Activated T-helper 17 cell treated with anti-CD3 and anti-CD28 coated beads, Interleukin-2, amount 50 U/mL, for 72 hours (primary cell): ENCODE data around the gene GHR. TPM values are rescaled to one million over a fixed set of nuclear protein-coding genes. Genes with fewer than 3 reads are reported as not detected.
"Not testable (repeated sequence)": the region's sequence is repeated elsewhere in the genome, so short reads cannot be mapped to it uniquely, and the experiment has no call there.

Experiments used
- ATAC-seq: fragments of 150-1000 bp; cut with Tn5 transposase; replicated peaks from 2 replicates; pipeline ENCODE4 v1.10.0; 2021; ENCODE audit warnings: mild to moderate bottlenecking, moderate library complexity
- H3K27ac Mint-ChIP-seq: one replicate; pipeline ENCODE4 v1.8.0; 2022; ENCODE audit warnings: mixed read lengths
- H3K27me3 Mint-ChIP-seq: one replicate; pipeline ENCODE4 v1.8.0; 2022; ENCODE audit warnings: mixed read lengths
- H3K36me3 Mint-ChIP-seq: one replicate; pipeline ENCODE4 v1.8.0; 2022; ENCODE audit warnings: low read depth, mild to moderate bottlenecking, mixed read lengths
- H3K4me1 Mint-ChIP-seq: one replicate; pipeline ENCODE4 v1.8.0; 2022; ENCODE audit warnings: mixed read lengths
- H3K4me3 Mint-ChIP-seq: one replicate; pipeline ENCODE4 v1.8.0; 2022; ENCODE audit warnings: mild to moderate bottlenecking, mixed read lengths
- H3K9me3 Mint-ChIP-seq: one replicate; pipeline ENCODE4 v1.8.0; 2022; ENCODE audit warnings: mixed read lengths
- total RNA-seq, 2 donors: library from RNA; stranded (reverse); gene quantifications; one replicate each; pipeline ENCODE4 v1.2.3, GENCODE V29; 2022

GHR gene
- total RNA-seq, 2 donors from 2014 or later, result not detected

GRCh38 chr5:42553461-42553860, 130.2 kb downstream of the GHR start:
- H3K27me3 Mint-ChIP-seq, result no peaks in the 10 kb centered on the region
- ATAC-seq, result no peak
- no peaks in the 10 kb centered on the region for H3K4me1 Mint-ChIP-seq
- no peaks in the 10 kb centered on the region for H3K9me3 Mint-ChIP-seq
- H3K36me3 Mint-ChIP-seq, result no peaks in the 10 kb centered on the region
- no peak overlapping the region for H3K27ac Mint-ChIP-seq
- no peak overlapping the region for H3K4me3 Mint-ChIP-seq

DNA sequence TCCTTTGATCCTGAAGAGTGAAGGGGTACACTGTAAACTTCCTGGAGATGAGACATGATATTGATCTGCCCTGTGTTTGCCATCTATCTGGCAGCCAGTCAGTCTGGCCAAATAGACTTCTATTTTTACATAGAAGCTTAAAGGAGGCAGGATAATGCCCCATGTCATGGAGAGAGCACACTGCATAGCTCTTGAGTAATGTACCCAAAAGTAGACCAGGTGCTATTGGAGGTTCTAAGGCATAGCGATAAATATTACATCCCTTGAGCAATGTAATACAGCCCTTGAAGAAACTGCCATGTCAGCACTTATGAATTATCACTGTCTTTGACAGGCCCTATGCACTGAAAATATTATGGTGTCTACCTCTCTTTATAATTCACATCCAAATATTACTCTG, 131.8 kb downstream of the GHR start:
- Mint-ChIP-seq H3K27ac (no peak overlapping the region), H3K27me3 (peaks cover 3% of the 10 kb centered on the region), H3K9me3 (no peaks in the 10 kb centered on the region), H3K36me3 (no peaks in the 10 kb centered on the region), H3K4me3 (no peak overlapping the region), H3K4me1 (no peaks in the 10 kb centered on the region)
- ATAC-seq, result no peak

DNA sequence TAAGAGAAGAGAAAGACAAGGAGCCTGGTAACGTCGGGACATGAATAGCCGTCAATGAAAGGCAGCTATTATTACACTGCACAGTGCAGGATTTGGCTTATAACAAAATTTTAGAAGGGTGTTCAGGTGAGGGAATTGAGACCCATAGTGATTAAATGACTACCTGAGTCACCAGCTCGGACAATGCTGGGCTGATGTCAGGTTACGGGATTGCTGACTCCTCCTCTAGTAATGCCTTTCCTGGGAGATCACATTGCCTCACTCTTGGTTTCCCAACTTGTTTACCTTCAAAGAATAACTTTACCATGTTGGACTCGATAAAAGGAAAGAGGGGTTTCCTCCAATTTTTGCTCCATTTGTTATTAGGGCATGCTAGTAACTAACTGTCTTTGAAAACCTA, 132.6 kb downstream of the GHR start:
- no peaks in the 10 kb centered on the region for H3K4me1 Mint-ChIP-seq
- no peak overlapping the region for H3K27ac Mint-ChIP-seq

DNA sequence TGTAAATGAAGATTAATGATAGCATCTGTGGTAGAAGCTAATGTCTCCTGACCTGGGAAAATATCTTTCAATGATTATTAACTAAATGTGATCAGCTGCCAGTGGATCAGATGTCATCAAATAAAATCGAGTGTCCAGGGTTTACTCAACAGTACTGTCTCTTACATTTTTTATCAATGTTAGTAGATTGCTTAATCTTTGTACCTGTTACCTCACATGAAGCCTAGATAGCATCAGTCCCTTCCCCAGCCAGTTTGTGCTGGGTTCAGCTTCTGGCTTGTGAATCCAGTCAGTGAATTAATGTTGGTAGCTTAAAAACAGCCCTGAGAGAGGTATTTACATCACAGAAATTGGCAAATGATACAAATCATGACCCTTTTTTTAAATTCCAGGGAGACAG, 134.4 kb downstream of the GHR start:
- H3K27me3 Mint-ChIP-seq, result peaks cover 8% of the 10 kb centered on the region
- ATAC-seq, result no peak
- no peaks in the 10 kb centered on the region for H3K36me3 Mint-ChIP-seq
- no peak overlapping the region for H3K27ac Mint-ChIP-seq
- no peak overlapping the region for H3K4me3 Mint-ChIP-seq
- no peaks in the 10 kb centered on the region for H3K4me1 Mint-ChIP-seq
- H3K9me3 Mint-ChIP-seq, result no peaks in the 10 kb centered on the region

More for the DNA sequence above, 132.6 kb downstream of the GHR start:
- no peak for ATAC-seq
- Mint-ChIP-seq H3K36me3 (no peaks in the 10 kb centered on the region), H3K9me3 (no peaks in the 10 kb centered on the region), H3K27me3 (peaks cover 7% of the 10 kb centered on the region), H3K4me3 (no peak overlapping the region)

- H3K9me3 Mint-ChIP-seq, result no peaks in the 10 kb centered on the region
- H3K27ac Mint-ChIP-seq, result no peak overlapping the region
- H3K36me3 Mint-ChIP-seq, result no peaks in the 10 kb centered on the region
- H3K4me3 Mint-ChIP-seq, result no peak overlapping the region
- peaks cover 8% of the 10 kb centered on the region for H3K27me3 Mint-ChIP-seq
- no peaks in the 10 kb centered on the region for H3K4me1 Mint-ChIP-seq
- no peak for ATAC-seq
Measured at GRCh38 chr5:42561656-42562055, 138.4 kb downstream of the GHR start.

DNA sequence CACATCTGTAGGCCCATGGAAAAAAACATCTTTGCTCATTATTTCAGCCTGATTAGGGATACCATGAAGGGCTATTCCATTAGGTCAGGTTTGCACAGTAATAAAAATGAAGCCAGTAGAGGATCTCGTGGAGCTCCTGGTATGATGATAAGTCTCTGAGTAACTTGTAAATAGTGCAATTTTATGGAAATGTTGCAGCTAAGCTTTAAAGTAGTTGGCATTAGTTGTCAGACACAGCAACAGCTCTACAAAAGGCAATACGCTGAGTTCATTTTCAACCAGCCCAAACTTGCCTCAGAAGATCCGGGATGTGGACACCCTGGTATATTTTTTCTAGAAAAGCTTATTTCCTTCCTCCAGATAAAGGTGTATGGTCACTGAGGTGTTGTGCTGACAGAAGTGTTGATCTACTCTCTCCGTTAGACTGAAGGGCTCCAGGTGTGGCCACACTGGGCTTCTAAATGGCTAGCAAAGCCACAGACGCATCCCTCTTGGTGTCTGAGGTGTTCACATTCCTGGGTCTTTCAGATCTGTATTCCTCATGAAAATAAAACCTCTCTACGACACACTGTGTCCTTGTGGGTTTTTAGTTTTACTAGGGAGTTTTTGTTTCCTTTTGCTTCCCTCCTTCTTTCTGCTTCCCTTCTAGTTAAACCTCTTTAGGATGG, 141.6 kb downstream of the GHR start:
- Mint-ChIP-seq H3K27ac (no peak overlapping the region), H3K27me3 (peaks cover 5% of the 10 kb centered on the region), H3K4me1 (no peaks in the 10 kb centered on the region), H3K9me3 (no peaks in the 10 kb centered on the region), H3K4me3 (no peak overlapping the region), H3K36me3 (no peaks in the 10 kb centered on the region)
- ATAC-seq, result no peak

GRCh38 chr5:42566652-42567295, 143.5 kb downstream of the GHR start:
- ATAC-seq, result no peak
- no peaks in the 10 kb centered on the region for H3K27me3 Mint-ChIP-seq
- no peaks in the 10 kb centered on the region for H3K9me3 Mint-ChIP-seq
- no peak overlapping the region for H3K27ac Mint-ChIP-seq
- H3K4me3 Mint-ChIP-seq, result no peak overlapping the region
- H3K4me1 Mint-ChIP-seq, result no peaks in the 10 kb centered on the region
- H3K36me3 Mint-ChIP-seq, result no peaks in the 10 kb centered on the region

- H3K27me3 Mint-ChIP-seq, result peaks cover 9% of the 10 kb centered on the region
Measured at GRCh38 chr5:42569325-42569724, 146.1 kb downstream of the GHR start.

DNA sequence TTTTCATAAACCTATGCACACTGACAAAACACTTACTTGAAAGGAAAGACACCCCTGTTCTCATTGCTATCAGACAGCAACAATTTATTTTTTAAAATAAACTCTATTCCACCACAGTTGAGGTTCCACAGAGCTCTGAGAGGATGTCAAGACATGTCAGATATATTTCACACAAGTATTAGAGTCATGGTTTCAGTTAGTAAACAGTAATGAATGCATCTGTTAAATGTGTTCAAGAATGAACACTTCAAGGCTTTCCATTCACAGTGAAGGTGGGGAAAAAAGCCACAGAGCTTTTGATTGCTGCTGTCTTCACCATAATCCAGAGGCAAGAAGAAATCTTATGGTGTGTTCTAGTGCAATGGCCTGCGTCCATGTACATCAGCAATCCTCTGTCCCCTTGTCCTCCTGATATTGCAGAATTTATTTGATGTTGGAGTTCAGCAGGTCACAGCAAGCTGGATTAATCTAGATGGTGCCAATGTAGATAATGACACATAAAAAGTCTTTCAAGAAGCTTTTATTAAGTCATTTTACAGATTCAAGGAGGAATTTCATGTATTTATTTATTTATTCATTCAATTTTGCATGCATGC, 146.8 kb downstream of the GHR start:
- H3K27me3 Mint-ChIP-seq, result peaks cover 12% of the 10 kb centered on the region
- H3K4me1 Mint-ChIP-seq, result no peaks in the 10 kb centered on the region
- H3K9me3 Mint-ChIP-seq, result no peaks in the 10 kb centered on the region

More at GRCh38 chr5:42569325-42569724, 146.1 kb downstream of the GHR start:
- ATAC-seq, result no peak
- no peak overlapping the region for H3K27ac Mint-ChIP-seq
- H3K36me3 Mint-ChIP-seq, result no peaks in the 10 kb centered on the region
- H3K4me3 Mint-ChIP-seq, result no peak overlapping the region
- no peaks in the 10 kb centered on the region for H3K4me1 Mint-ChIP-seq
- no peaks in the 10 kb centered on the region for H3K9me3 Mint-ChIP-seq

DNA sequence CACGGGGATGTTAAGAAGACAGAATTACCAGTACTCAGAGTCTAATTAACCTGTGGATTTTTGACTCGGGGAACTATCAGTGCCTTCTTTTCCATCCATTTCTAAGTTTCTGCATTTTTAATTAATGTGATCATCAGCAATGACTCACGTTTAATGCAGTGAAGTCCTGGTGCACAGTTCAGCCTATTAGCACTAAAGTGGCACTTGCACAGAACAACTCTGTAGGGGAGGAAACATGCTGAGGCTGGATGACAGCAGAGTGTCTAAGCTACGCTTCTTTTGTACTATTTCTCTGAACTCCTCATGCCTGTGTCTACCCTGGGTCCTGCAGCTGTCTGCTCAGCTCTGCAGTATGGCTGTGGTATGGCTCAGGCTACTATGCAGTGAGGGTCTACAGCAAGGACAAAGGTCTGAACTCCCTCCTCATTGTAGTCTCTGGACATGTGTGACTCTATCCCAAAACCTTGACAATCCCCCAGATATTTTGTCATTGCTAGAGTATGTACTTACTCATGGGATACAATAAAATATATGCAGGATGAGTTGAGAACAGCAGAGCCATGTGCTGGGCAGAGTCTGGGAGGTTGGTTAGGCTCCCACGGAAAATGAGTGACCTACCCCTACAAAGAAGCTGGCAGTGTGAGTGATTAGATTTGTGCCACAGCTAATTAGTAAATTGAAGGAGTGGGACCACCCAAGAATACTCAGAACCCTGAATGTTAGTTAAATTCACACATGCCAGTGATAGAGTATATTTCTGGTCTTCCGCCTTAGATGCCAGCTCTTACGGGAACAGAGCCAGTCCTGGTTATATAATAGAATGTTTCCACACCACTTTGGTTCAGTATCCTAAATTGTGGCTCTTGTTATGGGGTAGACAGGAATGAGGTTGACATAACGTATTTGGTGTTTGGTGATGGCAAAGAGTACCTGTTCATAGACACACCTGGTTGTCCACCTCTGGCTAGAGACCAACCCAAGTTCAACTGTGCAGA, 148.0 kb downstream of the GHR start:
- Mint-ChIP-seq H3K27ac (no peak overlapping the region), H3K9me3 (no peaks in the 10 kb centered on the region), H3K4me3 (no peak overlapping the region), H3K27me3 (peaks cover 16% of the 10 kb centered on the region), H3K36me3 (no peaks in the 10 kb centered on the region), H3K4me1 (no peaks in the 10 kb centered on the region)
- no peak for ATAC-seq

More for the DNA sequence above, 146.8 kb downstream of the GHR start:
- no peak overlapping the region for H3K27ac Mint-ChIP-seq
- no peaks in the 10 kb centered on the region for H3K36me3 Mint-ChIP-seq
- no peak overlapping the region for H3K4me3 Mint-ChIP-seq
- no peak for ATAC-seq

GRCh38 chr5:42572313-42572712, 149.1 kb downstream of the GHR start:
- no peak overlapping the region for H3K27ac Mint-ChIP-seq
- no peaks in the 10 kb centered on the region for H3K4me1 Mint-ChIP-seq
- H3K27me3 Mint-ChIP-seq, result peaks cover 16% of the 10 kb centered on the region
- no peak overlapping the region for H3K4me3 Mint-ChIP-seq
- no peaks in the 10 kb centered on the region for H3K9me3 Mint-ChIP-seq
- H3K36me3 Mint-ChIP-seq, result no peaks in the 10 kb centered on the region
- no peak for ATAC-seq

DNA sequence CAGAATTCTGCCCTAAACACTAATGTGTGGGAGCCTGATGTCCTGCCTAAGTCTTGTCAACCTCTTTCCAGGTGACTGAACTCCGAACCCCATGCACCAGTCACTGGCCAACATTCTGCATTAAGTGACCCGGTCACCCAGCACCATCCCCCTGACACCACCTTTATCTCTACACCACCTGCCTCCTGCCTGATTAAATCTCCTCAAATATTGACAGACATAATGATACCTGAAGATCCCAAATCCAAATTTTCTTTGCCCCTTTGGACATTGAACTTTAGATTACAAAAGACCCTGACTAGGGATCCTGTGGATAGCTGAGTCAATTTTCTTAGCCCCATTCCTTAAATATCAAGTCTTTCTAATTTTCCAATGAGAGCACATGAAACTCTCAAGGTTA, 150.1 kb downstream of the GHR start:
- no peak for ATAC-seq

GRCh38 chr5:42575914-42576313, 152.7 kb downstream of the GHR start:
- not testable (repeated sequence) for H3K4me1 Mint-ChIP-seq, H3K4me3 Mint-ChIP-seq, H3K27ac Mint-ChIP-seq, H3K36me3 Mint-ChIP-seq, H3K9me3 Mint-ChIP-seq, ATAC-seq
- peaks cover 21% of the 10 kb centered on the region for H3K27me3 Mint-ChIP-seq

More for the DNA sequence above, 150.1 kb downstream of the GHR start:
- Mint-ChIP-seq H3K27ac (no peak overlapping the region), H3K36me3 (no peaks in the 10 kb centered on the region), H3K27me3 (peaks cover 16% of the 10 kb centered on the region), H3K4me3 (no peak overlapping the region), H3K9me3 (no peaks in the 10 kb centered on the region), H3K4me1 (no peaks in the 10 kb centered on the region)

GRCh38 chr5:42578901-42579300, 155.7 kb downstream of the GHR start:
- H3K4me3 Mint-ChIP-seq, H3K4me1 Mint-ChIP-seq, ATAC-seq, H3K27ac Mint-ChIP-seq, H3K36me3 Mint-ChIP-seq, H3K9me3 Mint-ChIP-seq: not testable (repeated sequence)
- peaks cover 20% of the 10 kb centered on the region for H3K27me3 Mint-ChIP-seq
